ENCODE measurements around the gene HLA-F.

The HLA-F gene

DNA sequence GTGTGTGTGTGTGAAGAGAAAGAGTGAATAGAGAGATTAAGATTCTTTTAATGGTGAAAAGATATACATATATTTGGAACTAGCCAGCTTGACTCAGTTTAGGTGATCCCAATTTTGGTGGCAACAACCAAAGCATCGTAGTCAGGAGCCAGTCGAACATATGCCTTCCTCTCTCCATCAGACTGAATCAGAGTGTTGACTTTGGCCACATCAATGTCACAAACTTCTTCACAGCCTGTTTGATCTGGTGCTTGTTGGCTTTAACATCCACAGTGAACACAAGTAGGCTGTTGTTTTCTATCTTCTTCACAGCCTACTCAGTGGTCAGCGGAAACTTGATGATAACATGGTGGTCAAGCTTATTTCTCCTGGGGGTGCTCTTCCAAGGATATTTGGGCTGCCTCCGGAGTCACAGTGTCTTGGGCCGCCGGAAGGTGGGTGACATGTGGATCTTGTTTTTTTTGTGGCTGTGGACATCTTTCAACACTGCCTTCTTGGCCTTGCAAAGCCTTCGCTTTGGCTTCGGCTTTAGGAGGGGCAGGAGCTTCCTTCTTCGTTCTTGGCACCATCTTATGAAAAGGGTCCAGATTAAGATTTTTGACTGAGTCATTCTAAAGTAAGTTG is 3.4 kb downstream of the HLA-F start:
- H3K27me3 ChIP-seq (ENCODE audit: insufficient read depth, low read length, poor library complexity, severe bottlenecking) = peaks cover 5% of the 10 kb centered on the region
- H3F3A ChIP-seq (ENCODE audit: low read depth) = no peaks in the 10 kb centered on the region
- H3K9me2 ChIP-seq (replicated peaks; ENCODE audit: low read depth, low read length) = no peaks in the 10 kb centered on the region
- no peak overlapping the region for H3K9ac ChIP-seq (ENCODE audit: low read depth, low read length, poor library complexity, severe bottlenecking)
- no peak overlapping the region for H2AFZ ChIP-seq (ENCODE audit: low read length)
- H3K4me3 ChIP-seq (ENCODE audit: low read length, poor library complexity, severe bottlenecking) = no peak overlapping the region
- H4K20me1 ChIP-seq (ENCODE audit: insufficient read depth, low read length, poor library complexity, severe bottlenecking) = peaks cover 7% of the 10 kb centered on the region
- no peaks in the 10 kb centered on the region for H3K36me3 ChIP-seq (ENCODE audit: insufficient read depth, low read length)
- TF ChIP-seq, protein P1, sequence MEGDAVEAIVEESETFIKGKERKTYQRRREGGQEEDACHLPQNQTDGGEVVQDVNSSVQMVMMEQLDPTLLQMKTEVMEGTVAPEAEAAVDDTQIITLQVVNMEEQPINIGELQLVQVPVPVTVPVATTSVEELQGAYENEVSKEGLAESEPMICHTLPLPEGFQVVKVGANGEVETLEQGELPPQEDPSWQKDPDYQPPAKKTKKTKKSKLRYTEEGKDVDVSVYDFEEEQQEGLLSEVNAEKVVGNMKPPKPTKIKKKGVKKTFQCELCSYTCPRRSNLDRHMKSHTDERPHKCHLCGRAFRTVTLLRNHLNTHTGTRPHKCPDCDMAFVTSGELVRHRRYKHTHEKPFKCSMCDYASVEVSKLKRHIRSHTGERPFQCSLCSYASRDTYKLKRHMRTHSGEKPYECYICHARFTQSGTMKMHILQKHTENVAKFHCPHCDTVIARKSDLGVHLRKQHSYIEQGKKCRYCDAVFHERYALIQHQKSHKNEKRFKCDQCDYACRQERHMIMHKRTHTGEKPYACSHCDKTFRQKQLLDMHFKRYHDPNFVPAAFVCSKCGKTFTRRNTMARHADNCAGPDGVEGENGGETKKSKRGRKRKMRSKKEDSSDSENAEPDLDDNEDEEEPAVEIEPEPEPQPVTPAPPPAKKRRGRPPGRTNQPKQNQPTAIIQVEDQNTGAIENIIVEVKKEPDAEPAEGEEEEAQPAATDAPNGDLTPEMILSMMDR (conservative IDR thresholded peaks at IDR 0.05; ENCODE audit: low read length) = no peak
- TF ChIP-seq EZH2phosphoT487 (IDR thresholded peaks at IDR 0.05; ENCODE audit: borderline replicate concordance) = no peak
- H3K4me2 ChIP-seq (ENCODE audit: low read depth, low read length, poor library complexity, severe bottlenecking) = no peak overlapping the region
- peaks cover 7% of the 10 kb centered on the region for H3K4me1 ChIP-seq (ENCODE audit: insufficient read depth, low read length, poor library complexity, severe bottlenecking)
- H3K79me2 ChIP-seq (ENCODE audit: insufficient read depth, low read length) = peaks cover 16% of the 10 kb centered on the region; the same call in 1 of the 2 replicates
- no peaks in the 10 kb centered on the region for H3K9me3 ChIP-seq (ENCODE audit: insufficient read depth, low read depth, low read length)

DNA sequence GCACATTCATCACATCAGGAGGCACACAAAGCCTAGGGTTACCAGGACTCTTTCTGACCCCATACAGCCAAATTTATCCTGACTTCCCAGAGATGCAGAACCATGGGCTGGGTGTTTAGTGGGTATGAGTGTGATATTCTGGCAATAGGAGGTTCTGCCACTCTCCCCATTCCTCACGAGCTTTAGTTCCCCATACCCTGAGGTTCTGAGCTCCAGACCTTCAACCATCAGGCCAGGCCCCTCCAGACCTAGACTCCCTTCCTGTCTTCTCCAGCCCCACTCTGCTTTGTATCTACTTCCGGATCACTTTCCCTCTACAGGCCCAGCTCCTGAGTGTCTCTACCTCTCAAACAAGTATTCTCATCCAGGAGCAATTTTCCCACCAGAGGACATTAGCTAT is 4.4 kb downstream of the HLA-F start:
- no peak overlapping the region for H3K9ac ChIP-seq (ENCODE audit: low read depth, low read length, poor library complexity, severe bottlenecking)
- TF ChIP-seq EZH2phosphoT487 (IDR thresholded peaks at IDR 0.05; ENCODE audit: borderline replicate concordance) = no peak
- TF ChIP-seq, protein P1 (conservative IDR thresholded peaks at IDR 0.05; ENCODE audit: low read length) = no peak
- peaks cover 7% of the 10 kb centered on the region for H3K4me1 ChIP-seq (ENCODE audit: insufficient read depth, low read length, poor library complexity, severe bottlenecking)
- H2AFZ ChIP-seq (ENCODE audit: low read length) = no peak overlapping the region
- H3K4me2 ChIP-seq (ENCODE audit: low read depth, low read length, poor library complexity, severe bottlenecking) = no peak overlapping the region
- H3K27me3 ChIP-seq (ENCODE audit: insufficient read depth, low read length, poor library complexity, severe bottlenecking) = peaks cover 5% of the 10 kb centered on the region
- H3K9me3 ChIP-seq (ENCODE audit: insufficient read depth, low read depth, low read length) = no peaks in the 10 kb centered on the region
- peaks cover 7% of the 10 kb centered on the region for H4K20me1 ChIP-seq (ENCODE audit: insufficient read depth, low read length, poor library complexity, severe bottlenecking)
- H3K4me3 ChIP-seq (ENCODE audit: low read length, poor library complexity, severe bottlenecking) = no peak overlapping the region
- no peaks in the 10 kb centered on the region for H3K36me3 ChIP-seq (ENCODE audit: insufficient read depth, low read length)
- peaks cover 16% of the 10 kb centered on the region; the same call in 1 of the 2 replicates for H3K79me2 ChIP-seq (ENCODE audit: insufficient read depth, low read length)
- no peaks in the 10 kb centered on the region for H3K9me2 ChIP-seq (replicated peaks; ENCODE audit: low read depth, low read length)
- H3F3A ChIP-seq (ENCODE audit: low read depth) = no peaks in the 10 kb centered on the region

DNA sequence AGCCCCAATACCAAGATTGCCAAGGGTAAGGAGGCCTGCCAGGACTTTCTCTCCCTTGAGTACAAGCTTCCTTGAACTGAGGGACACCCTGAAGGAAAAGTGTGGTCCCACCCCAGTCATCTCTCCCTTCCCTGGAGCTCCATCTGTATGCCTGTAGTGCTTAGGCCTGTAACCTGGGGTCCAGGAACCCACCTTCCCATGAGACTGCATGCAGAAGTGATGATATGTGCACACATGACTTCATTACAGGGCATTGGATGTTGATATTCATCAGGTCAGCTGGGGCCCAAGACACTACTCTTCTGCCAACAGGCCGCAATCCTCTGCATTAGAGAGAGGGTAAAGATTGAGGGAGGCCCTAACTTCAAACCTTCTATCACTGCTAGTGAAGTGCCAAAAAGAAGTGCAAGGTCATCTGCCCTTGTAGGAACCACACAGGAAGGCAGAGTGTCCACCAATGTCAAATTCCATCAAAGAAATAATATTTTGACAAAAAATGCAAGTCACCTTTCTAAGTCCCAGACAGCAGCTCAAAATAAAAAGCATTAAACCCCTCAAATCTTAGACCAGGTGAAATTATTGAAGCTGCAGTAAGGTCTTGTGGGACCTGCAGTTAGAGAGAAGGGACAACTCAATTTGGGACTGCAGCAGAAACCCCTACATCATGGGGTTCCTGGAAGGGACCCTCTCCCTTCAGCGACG is 5.1 kb downstream of the HLA-F start:
- peaks cover 16% of the 10 kb centered on the region; the same call in 1 of the 2 replicates for H3K79me2 ChIP-seq (ENCODE audit: insufficient read depth, low read length)
- peaks cover 7% of the 10 kb centered on the region for H3K4me1 ChIP-seq (ENCODE audit: insufficient read depth, low read length, poor library complexity, severe bottlenecking)

More for the DNA sequence above, 5.1 kb downstream of the HLA-F start:
- H3K9me2 ChIP-seq (replicated peaks; ENCODE audit: low read depth, low read length) = no peaks in the 10 kb centered on the region
- peaks cover 5% of the 10 kb centered on the region for H3K27me3 ChIP-seq (ENCODE audit: insufficient read depth, low read length, poor library complexity, severe bottlenecking)
- H3F3A ChIP-seq (ENCODE audit: low read depth) = no peaks in the 10 kb centered on the region
- H3K4me2 ChIP-seq (ENCODE audit: low read depth, low read length, poor library complexity, severe bottlenecking) = no peak overlapping the region
- TF ChIP-seq, protein P1 (conservative IDR thresholded peaks at IDR 0.05; ENCODE audit: low read length) = no peak
- TF ChIP-seq EZH2phosphoT487 (IDR thresholded peaks at IDR 0.05; ENCODE audit: borderline replicate concordance) = no peak
- H4K20me1 ChIP-seq (ENCODE audit: insufficient read depth, low read length, poor library complexity, severe bottlenecking) = peaks cover 7% of the 10 kb centered on the region
- H3K9me3 ChIP-seq (ENCODE audit: insufficient read depth, low read depth, low read length) = no peaks in the 10 kb centered on the region
- H2AFZ ChIP-seq (ENCODE audit: low read length) = no peak overlapping the region
- no peak overlapping the region for H3K4me3 ChIP-seq (ENCODE audit: low read length, poor library complexity, severe bottlenecking)
- H3K9ac ChIP-seq (ENCODE audit: low read depth, low read length, poor library complexity, severe bottlenecking) = no peak overlapping the region
- no peaks in the 10 kb centered on the region for H3K36me3 ChIP-seq (ENCODE audit: insufficient read depth, low read length)

All from Loucy (cell line).